Prostate gland (tissue), 2 donors: ENCODE results near the gene PALD1. TPM values are rescaled to one million over a fixed set of nuclear protein-coding genes. Genes with fewer than 3 reads are reported as not detected.
"Not testable (repeated sequence)": the region's sequence is repeated elsewhere in the genome, so short reads cannot be mapped to it uniquely, and the experiment has no call there.

Experiments
- DNase-seq: peaks from one replicate; pipeline ENCODE4 v3.0.0-alpha.2; 2019; ENCODE audit warnings: low spot score
- H3K27ac ChIP-seq, 2 donors: fragments of 200-600 bp; sonication (generic); 2 replicates each; pipeline ENCODE4 v1.5.1; 2017 to 2019
- H3K27me3 ChIP-seq: fragments of 200-600 bp; sonication (generic); replicated peaks from 2 replicates; pipeline ENCODE4 v1.5.1; 2019; ENCODE audit not compliant: insufficient read depth
- H3K36me3 ChIP-seq, 2 donors: fragments of 200-600 bp; sonication (generic); 1 replicate in 1 of 2; 2 replicates in 1 of 2; pipeline versions ENCODE4 v1.5.1 to v1.8.1; 2017 to 2019
- H3K4me1 ChIP-seq: fragments of 200-600 bp; sonication (generic); replicated peaks from 2 replicates; pipeline ENCODE4 v1.5.1; 2019
- H3K4me3 ChIP-seq, 2 donors: fragments of 200-600 bp; sonication (generic); 2 replicates each; pipeline ENCODE4 v1.5.1; 2017 to 2019
- H3K9me3 ChIP-seq: fragments of 200-600 bp; sonication (generic); 2 replicates; pipeline ENCODE4 v1.5.1; 2017
- POLR2A ChIP-seq: fragments of 450-650 bp; IDR thresholded peaks from one replicate; pipeline ENCODE4 v1.6.1; 2016; ENCODE audit warnings: antibody characterized with exemption, mild to moderate bottlenecking
- POLR2AphosphoS5 ChIP-seq: sonication (generic); formaldehyde crosslinking; IDR thresholded peaks from one replicate; pipeline ENCODE4 v1.6.1; 2017; ENCODE audit warnings: antibody characterized with exemption
- WGBS: methylation state at CpG from one replicate; pipeline ENCODE4 v1.1.5; 2018; 5-methylcytosine and 5-hydroxymethylcytosine counted together
- intact Hi-C: fragments of 100-400 bp; cut with DNase I; formaldehyde crosslinking; loops from one replicate; pipeline ENCODE4 v1.14.2; 2022
- total RNA-seq, 2 donors: library from RNA; depleted of rRNA; stranded (reverse); fragments of >200 nt; gene quantifications; one replicate each; pipeline ENCODE4 v1.1.0, GENCODE V29; 2016
- TF ChIP-seq, protein P1 (sequence below), 4 experiments: fragments of 200-600 bp in 2 of 4; fragments of 450-650 bp in 2 of 4; sonication (generic) in 2 of 4; IDR thresholded peaks; 1 replicate in 3 of 4; 2 replicates in 1 of 4; pipeline ENCODE4 v1.5.1; 2016 to 2019; ENCODE audit warnings: antibody characterized with exemption in 4 of 4, mild to moderate bottlenecking in 2 of 4, moderate library complexity in 2 of 4

The PALD1 gene
- total RNA-seq, 2 donors from 2014 or later: 6.6 to 12.4 TPM

DNA sequence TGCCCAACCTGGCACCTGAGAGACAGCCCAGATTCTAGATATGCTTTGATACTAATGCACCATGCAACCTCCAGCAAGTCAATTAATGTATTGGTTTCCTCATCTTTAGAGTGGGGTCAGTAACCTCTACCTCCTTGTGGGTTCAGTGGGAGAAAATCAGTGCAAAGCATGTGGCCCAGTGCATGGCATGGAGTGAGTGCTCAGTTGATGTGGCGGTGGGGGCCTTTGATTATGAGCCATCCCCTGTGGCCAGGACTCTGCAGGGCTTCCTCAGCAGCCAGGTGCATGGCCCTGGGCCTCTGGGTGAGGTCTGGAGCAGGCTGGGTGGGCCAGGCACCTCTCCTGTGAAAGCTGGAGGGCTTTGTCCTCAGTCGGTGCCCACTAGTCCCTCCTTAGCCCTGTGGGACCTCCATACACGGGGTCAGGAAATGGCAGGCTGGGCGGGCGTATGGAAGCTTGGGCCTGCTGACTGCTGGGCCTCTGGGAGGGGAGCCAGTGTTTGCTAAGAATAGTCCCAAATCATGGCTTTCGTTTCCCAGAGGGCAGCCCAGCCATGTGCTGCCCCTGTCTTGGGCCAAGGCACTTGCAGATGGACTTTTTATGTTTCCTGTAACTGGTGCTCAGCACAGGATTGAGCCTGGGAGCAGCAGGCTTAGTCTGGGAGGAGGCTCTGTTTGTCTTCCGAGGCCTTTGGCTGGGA, 3.4 kb downstream of the PALD1 start:
- TF ChIP-seq, protein P1, sequence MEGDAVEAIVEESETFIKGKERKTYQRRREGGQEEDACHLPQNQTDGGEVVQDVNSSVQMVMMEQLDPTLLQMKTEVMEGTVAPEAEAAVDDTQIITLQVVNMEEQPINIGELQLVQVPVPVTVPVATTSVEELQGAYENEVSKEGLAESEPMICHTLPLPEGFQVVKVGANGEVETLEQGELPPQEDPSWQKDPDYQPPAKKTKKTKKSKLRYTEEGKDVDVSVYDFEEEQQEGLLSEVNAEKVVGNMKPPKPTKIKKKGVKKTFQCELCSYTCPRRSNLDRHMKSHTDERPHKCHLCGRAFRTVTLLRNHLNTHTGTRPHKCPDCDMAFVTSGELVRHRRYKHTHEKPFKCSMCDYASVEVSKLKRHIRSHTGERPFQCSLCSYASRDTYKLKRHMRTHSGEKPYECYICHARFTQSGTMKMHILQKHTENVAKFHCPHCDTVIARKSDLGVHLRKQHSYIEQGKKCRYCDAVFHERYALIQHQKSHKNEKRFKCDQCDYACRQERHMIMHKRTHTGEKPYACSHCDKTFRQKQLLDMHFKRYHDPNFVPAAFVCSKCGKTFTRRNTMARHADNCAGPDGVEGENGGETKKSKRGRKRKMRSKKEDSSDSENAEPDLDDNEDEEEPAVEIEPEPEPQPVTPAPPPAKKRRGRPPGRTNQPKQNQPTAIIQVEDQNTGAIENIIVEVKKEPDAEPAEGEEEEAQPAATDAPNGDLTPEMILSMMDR (IDR thresholded peaks at IDR 0.05): no peak
- no peak for TF ChIP-seq POLR2A
- peak; percentile 18 for TF ChIP-seq POLR2AphosphoS5
- H3K9me3 ChIP-seq: no peaks in the 10 kb centered on the region
- no peaks in the 10 kb centered on the region for H3K27me3 ChIP-seq
- DNase-seq: no peak
- WGBS: 54% methylated on average over 7 of the region's 7 CpGs
- intact Hi-C loops: no loop called here
- H3K4me1 ChIP-seq: no peaks in the 10 kb centered on the region
- peak overlapping the region in 1 of 2 donors; percentile 15 for H3K27ac ChIP-seq
- no peak overlapping the region for H3K4me3 ChIP-seq
- H3K36me3 ChIP-seq: no peaks in the 10 kb centered on the region

DNA sequence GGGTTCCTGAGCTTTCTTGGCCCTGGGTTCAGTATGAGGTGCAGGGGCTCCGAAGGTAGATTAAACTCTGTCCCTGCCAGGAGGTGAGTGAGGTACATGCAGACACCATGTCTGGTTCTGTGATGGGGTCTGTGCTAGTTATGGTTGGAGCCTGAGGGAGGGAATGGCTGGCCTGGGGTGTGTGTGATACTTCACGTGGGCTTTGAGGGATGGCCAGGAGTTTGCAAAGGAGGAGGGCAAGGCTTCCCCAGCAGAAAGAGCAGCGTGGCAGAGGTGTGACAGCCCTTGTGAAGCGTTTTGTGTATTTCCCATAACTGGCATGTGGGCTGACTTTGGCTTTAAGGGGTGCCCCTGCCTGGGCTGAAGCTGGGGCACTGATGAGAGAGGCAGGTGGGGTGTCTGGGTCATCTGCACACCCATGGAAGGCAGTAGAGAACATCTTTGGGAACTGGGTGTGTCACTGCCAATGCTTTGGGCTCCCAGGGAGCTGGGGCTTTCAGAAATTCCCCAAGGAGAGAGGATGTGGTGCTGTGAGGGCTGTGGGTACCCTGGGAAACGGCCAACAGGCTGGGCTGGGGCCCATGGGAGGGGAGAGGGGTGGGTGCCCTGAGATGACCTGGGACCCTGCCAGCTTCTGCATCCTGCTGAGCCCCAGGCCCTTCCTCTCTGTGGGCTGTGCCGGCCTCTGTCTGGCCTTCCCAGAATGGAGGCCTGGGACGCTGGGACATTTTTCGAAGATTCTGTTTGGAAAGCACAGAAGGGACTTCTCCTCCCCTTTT, 4.6 kb downstream of the PALD1 start:
- Histone ChIP-seq H3K27ac (peak overlapping the region in 1 of 2 donors; percentile 15), H3K4me1 (no peaks in the 10 kb centered on the region), H3K4me3 (no peak overlapping the region), H3K9me3 (no peaks in the 10 kb centered on the region), H3K27me3 (no peaks in the 10 kb centered on the region), H3K36me3 (no peaks in the 10 kb centered on the region)
- TF ChIP-seq, protein P1 (IDR thresholded peaks at IDR 0.05): no peak
- TF ChIP-seq POLR2A: no peak
- TF ChIP-seq POLR2AphosphoS5: no peak
- intact Hi-C loops: no loop called here
- 47% methylated on average over 8 of the region's 8 CpGs for WGBS
- DNase-seq: no peak

DNA sequence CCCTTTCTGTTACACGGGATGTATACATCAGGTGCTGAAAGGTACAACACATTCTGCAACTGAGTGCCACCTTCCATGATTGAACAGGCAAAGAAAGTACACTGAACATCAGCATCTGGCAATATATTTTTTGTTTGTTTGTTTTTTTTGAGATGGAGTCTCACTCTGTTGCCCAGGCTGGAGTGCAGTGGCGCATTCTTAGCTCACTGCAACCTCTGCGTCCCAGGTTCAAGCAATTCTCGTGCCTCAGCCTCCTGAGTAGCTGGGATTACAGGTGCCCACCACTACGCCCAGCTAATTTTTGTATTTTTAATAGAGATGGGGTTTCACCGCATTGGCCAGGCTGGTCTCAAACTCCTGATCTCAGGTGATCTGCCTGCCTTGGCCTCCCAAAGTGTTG, 5.3 kb downstream of the PALD1 start:
- H3K9me3 ChIP-seq, H3K27me3 ChIP-seq, H3K4me1 ChIP-seq, H3K27ac ChIP-seq, intact Hi-C loops, H3K36me3 ChIP-seq, H3K4me3 ChIP-seq, DNase-seq: not testable (repeated sequence)
- 96% methylated on average over 6 of the region's 6 CpGs for WGBS

DNA sequence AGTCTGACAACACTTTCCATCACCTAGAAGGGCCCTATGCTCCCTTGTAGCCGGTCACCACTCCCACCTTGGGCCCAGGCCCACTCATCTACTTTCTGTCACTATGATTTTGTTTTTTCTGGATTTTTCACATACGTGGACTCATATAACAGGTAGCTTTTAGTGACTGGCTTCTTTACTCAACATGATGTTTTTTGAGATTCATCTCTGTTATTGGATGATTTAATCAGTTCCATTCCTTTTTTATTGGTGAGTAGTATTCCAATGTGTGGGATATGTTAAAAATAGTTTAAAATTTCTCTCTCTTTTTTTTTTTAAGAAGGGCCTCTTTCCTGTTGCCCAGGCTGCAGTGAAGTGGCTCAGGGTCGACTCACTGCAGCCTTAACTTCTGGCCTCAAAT, 9.3 kb downstream of the PALD1 start:
- Histone ChIP-seq H3K36me3 (no peaks in the 10 kb centered on the region), H3K27ac (no peak overlapping the region), H3K9me3 (no peaks in the 10 kb centered on the region), H3K4me3 (no peak overlapping the region), H3K27me3 (no peaks in the 10 kb centered on the region), H3K4me1 (no peaks in the 10 kb centered on the region)
- intact Hi-C loops: no loop called here
- no peak for DNase-seq
- 76% methylated on average over 3 of the region's 3 CpGs for WGBS
- TF ChIP-seq POLR2A (no peak), POLR2AphosphoS5 (no peak)
- TF ChIP-seq, protein P1 (IDR thresholded peaks at IDR 0.05): no peak

DNA sequence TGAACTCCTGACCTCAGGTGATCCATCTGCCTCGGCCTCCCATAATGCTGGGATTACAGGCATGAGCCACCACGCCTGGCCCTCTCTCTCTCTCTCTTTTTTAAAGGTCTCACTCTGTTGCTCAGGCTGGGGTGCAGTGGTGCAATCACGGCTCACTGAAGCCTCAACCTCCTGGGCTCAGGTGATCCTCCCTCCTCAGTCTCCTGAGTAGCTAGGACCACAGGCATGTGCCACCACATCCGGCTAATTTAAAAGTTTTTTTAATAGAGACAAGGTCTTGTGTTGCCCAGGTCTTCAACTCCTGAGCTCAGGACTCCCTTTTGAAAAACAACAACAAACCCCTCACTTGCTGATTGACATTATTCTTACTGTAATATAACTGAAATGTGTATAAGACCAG, 11.6 kb downstream of the PALD1 start:
- Histone ChIP-seq H3K4me3 (no peak overlapping the region), H3K27me3 (no peaks in the 10 kb centered on the region), H3K9me3 (no peaks in the 10 kb centered on the region), H3K36me3 (no peaks in the 10 kb centered on the region), H3K27ac (no peak overlapping the region), H3K4me1 (no peaks in the 10 kb centered on the region)
- DNase-seq: no peak
- TF ChIP-seq POLR2AphosphoS5 (no peak), POLR2A (no peak)
- TF ChIP-seq, protein P1 (IDR thresholded peaks at IDR 0.05): no peak
- intact Hi-C loops: no loop called here
- WGBS: 89% methylated on average over 4 of the region's 4 CpGs
